Brain pericyte (primary cell): ENCODE data around the gene ARID5B.

Experiments used
- DNase-seq: peaks from one replicate; pipeline ENCODE4 v3.0.0-alpha.2; 2012; ENCODE audit warnings: low read depth, low spot score

Gene ARID5B

DNA sequence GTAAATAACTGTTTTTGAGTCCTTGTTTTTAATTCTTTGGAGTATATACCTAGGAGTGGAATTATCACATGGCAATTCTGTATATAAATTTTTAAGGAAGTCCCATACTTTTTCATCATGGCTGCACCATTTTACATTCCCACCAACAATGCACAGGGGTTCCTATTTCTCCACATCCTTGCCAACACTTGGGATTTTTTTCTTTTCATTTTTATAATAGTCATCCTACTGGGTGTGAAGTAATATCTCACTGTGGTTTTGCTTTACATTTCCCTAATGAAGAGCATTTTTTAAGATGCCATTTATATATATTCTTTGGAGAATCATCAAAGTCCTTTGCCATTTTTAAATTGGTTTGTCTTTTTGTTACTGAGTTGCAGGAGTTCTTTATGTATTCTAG lies 89.7 kb downstream of the ARID5B start:
- DNase-seq, result no peak

DNA sequence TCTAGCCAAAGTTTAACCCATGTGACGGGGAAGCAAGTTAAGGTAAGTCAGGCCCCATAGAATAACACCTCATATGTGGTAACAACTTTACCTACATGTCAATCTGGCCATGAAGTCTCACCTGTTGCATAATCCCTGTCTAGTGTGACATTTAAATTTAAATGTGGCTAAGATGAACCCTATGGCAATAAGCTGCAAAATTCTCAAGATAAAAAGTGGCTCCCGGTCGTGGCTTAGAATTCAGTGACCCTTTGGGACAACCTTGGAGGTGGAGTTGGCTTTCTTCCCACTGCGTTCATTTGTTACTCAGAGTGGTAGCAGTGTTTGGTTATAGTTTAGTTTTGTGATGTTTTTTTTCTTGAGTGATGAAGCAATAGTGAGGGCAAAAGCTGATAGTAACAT lies 90.6 kb downstream of the ARID5B start:
- no peak for DNase-seq

DNA sequence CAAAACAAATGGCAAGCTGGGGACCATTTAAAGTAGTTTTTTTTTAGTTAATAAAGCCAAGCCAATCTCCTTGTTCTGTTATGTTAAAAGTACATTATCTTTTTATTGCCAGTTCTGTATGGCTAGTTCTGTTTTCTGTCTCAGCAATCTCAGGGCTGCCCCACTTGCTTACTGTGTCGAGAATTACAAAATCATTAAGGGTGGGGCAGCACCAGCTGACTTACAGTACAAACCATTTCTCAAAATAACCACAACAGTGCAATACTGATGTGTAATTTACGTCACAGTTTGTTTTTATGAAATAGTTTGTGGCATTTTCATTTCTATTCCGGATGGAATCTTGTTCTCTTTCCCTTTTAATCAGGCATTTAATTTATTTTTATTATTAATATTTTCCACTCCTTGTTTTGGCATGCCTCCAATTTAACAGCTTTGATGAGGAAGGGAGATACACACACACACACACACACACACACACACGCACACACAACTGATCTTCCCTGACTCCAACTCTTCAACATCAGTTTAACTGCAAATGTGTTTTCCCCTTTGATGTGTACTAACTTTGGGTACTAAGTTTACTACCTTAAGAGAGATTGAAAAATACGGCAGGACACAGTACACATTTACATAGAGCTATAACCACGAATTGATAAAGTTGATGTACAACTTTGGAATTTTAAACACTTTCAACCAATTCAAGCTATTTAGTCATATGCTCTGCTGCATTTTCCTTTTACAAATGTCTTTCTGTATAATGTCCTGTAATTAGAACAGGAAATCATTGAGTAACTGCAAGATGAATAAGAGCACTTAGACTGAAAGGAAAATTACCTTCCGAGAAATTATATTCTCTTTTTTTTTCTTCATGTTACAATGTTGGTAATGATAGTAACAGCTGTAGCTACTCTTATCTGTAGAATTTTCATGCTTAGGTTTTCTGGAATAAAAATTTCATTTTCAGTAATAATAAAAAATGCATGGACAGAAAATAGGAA lies 91.5 kb downstream of the ARID5B start:
- peak; percentile 59 for DNase-seq

DNA sequence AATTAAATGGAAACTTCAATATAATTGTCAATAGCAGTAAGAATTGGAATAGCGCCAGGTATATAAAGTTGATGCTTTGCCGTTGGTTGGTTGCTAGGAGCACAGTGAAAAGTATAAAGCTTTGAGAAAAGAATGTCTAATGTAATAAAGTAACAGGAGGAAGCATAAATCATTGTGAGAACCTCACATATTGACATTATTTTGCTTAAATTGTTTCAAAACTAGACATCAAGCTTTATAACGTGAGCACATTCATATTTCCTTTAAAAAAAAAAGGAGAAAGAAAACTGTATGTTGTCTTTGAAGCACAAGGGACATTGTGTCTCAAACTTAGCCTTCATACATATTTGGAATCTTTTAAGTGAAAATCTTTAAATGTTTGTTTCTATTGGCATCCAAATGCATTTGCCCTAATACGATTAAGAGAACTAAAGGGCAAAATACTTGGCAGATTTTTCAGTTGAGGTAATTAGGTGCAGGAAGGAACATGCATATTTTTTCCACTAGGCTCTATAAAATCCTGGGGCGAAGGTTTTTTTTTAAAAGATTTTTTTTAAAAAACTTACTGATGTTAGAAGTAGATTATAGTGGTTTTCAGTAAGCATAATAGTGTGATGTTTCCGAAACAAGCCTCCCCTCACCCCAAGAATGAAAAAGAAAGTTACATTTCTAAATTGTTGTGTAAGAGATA lies 92.4 kb downstream of the ARID5B start:
- DNase-seq, result no peak

DNA sequence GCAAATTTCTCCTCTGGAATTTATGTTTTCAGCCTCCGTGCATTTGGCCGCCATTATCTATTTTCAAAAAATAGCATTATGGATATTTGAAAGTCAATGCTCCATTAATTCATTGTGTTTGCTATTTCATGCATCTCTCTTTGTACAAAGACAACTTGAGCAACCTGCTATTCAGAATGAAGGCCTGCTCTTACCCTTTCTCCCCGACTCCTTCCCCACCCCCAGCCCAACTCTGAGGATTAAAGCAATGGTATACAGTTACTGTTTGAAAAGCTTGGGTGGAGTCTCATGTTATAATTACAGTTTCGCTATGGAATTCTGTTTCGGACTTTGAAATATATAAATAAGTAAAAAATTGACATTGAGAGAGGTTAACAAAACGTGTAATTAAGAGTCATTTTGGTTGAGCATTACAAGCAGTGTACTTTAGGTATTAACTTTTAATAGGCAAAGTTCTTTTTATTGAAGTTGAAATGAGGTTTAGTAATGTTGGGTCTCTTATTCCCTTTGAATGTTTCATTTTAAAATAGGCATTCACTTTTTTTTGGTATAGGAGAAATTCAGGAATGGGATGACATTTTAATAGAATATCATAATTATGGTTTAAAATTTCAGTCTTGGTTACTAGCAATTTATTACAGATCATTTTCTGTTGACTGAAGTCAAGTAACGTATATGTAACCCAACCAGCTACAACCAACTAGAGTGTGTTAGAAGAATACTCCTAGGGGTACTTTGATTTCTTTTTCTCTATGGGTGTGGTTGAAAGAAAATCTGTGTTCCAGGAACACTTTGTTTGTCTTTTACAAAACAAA lies 93.1 kb downstream of the ARID5B start:
- no peak for DNase-seq

DNA sequence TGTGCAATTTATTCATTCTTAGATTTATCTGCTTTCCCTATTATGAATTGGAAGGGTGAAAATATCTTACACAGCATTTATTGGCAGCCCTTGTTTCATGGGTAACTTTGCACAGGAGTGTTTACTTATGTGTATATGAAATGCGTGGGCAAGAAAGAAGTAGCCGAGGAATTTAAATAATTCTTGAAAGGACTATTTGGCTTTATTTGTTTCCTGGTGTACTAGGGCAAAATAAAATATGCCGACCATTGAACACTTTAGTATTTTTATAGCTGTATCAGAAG lies 93.7 kb downstream of the ARID5B start:
- DNase-seq, result no peak

DNA sequence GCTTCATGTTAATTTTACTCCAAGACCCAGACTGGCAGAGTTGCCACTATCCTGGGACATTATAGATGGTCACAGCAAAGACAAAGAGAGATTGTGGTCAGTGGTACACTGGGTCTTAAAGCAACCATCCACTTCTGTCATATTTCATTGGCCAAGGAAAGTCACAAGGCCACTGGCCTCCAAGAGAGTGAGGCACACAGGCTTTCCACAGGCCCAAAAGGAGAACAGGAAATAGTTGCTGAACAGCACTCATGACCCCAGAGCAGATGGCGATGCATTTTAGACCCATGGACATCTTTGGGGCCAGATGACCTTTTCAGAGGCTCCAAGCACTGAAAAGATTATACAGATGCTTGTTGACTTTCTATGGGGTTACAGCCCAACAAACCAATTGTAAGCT lies 97.4 kb downstream of the ARID5B start:
- DNase-seq, result no peak

DNA sequence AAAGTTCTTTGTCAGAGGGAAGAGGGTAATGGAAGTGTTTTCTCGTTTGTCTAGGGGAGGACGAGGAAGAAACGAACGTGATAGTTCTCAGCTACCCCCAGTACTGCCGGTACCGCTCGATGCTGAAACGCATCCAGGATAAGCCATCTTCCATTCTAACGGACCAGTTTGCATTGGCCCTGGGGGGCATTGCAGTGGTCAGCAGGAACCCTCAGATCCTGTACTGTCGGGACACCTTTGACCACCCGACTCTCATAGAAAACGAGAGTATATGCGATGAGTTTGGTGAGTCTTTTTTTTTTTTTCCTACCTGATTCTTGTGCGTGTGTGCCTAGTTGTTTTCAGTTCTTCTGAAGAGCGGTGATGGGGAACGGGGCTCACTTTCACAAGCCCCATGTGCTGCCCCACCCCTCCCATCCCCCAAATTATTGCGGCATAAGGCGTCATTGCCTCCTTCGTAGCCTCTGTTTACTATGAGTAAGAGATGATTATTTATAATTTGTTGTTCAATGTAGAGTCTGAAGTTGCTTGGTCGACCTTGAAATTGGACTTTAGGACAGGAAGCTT lies 98.6 kb downstream of the ARID5B start:
- DNase-seq, result no peak

DNA sequence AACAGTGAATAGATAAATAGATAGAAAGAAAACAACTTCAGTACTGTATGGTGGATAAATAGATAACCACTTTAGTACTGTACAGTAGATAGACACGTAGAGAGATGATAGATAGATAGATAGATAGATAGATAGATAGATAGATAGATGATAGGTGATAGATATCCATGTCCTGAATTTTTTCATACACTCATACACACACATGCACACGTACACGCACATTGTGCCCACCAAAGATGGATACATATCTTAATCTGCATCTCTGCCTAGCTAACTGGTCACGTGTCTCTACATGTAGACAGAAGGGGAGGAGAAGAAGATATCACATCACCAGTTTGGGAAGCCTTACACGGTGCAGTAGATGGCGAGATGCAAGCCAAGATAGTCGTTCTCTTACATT lies 99.2 kb downstream of the ARID5B start:
- no peak for DNase-seq

DNA sequence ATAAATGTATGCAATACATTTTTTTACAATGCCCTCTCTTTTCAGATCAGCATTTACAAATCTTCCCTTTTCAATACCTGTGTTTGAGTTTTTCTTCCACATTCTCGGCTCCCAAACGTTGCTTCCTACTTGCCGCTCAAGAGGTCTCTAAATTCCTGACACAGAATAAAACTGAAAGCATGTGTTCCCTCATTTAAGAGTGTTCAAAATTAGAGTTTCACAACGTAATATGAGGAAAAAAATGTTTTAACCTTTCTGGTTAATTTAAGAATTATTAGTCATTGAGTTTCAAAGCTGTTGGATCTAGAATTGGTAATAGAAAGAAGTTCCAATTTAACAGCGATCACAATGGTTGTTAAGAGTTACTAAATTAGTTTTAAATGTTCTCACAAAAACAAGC lies 100.4 kb downstream of the ARID5B start:
- no peak for DNase-seq

DNA sequence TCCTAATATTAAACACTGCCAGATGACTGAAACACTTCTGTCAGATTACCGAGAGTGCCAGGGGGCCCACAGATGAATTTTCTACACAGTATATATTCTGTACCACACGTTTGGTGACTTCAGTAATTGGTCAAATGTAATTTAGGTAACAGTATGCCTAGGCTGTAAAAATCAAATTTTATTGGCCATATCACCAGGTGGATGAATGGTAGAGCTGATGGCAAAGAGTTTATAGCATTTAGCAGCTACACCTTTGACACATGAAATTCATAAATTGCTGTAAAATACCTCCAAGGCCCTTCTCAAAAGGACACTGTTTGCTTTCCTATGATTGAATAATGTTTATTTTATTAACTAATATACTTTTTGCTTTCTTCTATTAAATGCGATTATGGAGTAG lies 101.3 kb downstream of the ARID5B start:
- DNase-seq, result no peak

DNA sequence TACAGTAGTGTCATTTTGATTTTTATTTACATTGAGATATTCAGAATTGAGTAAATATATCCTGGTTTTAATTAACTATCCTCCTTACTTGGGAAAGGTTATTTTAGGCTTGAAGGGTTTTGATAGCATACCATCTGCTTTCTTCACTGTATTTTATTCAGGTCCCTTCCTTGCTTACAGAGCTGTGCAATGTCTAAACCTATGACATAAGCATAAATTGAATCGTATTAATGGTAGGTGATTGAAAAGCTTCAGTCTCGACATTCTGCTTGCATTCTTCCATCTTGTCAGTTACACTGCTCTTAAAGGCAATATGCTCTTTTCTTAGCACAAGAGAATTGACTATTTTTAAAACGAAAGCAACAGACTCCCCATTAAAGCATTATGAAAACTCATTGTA lies 102.5 kb downstream of the ARID5B start:
- no peak for DNase-seq

DNA sequence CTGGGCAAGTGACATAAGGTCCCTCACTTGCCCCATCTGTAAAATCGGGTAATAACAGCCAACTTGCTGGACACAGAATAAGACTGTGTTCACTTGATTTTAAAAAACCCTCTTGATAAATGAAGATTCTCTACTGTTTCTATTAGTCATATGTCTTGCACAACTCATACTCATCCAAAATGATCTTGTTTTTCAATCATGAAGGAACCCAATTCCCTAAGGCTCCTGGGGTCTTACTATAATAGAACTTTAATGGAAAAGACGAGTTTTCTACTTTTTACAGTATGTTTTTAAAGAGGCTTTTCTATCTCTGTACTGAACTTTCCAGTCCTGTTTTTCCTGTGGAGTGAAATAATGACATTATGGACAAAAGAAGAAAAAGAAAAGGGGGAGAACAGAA lies 103.8 kb downstream of the ARID5B start:
- no peak for DNase-seq

DNA sequence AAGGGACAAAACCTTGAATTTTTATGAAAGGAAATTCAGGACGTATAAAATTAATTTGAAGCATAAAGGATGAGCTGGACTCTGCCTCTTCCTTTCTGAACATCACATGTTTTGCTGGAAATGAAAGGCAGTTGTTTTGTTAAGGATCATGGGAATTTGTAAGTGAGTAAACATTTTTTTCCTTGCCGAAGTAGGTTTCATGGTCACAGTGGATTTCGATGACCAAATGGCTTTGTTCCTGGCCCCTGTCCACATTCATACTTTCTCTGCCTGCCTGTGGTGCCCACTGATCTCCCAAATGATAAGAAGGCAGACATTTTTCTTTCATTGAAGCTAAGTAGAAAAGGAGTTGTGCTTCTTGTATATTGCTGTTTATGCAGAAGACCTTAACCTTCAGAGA lies 104.2 kb downstream of the ARID5B start:
- DNase-seq, result no peak

DNA sequence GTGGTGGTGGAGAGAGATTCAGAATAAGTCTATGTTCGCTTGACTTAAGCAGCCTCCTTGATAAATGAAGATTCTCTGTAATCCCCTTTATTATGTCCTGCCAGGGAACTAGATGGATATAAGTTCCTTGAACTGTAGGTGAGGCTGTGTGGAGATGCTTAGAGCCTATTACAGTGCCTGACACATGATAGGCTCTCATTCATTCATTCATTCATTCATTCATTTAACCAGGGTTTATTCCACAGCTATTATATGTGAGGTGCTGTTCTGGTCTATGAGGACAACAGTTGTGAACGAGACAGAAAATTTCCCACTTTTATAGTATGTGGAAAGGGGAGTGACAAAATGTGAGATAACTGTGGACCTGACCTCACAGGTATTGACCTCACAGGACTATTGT lies 105.6 kb downstream of the ARID5B start:
- DNase-seq, result no peak

DNA sequence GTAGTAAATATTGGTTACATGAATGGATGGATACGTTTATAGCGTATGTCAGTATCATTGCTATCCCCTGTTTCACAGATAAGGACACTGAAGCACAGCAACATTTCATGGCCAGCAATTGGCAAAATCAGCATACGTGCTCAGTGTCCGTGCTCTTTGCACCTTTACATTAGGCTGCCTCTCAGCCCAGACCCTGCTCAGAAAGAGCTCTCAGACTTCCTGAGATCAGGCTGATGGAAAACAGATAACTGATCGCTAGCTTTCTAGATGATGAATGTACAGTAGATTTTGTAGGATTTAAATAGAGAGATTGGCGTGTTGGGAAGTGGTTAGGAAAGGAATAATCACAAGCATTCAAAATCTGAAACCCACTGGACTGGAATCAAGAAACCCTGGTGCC lies 106.7 kb downstream of the ARID5B start:
- no peak for DNase-seq

DNA sequence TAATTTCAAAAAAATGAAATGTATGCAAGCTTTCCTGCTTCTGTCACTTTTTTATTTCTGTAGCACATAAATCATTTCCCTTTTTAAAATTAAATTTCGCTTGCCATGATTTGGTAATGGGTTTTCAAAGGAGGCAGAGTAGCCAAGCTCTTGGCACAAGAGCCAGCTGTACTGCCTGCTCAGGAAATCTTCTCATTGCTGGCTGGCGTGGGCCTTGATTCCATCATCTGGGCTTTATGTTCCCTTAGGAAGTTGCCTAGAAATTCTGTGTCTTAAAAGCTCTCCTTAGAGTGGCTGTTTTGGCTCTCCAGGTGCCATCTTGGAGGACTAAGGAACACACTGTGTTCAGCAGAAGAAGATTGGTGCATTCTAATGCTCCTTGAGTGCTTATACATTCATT lies 107.4 kb downstream of the ARID5B start:
- no peak for DNase-seq

DNA sequence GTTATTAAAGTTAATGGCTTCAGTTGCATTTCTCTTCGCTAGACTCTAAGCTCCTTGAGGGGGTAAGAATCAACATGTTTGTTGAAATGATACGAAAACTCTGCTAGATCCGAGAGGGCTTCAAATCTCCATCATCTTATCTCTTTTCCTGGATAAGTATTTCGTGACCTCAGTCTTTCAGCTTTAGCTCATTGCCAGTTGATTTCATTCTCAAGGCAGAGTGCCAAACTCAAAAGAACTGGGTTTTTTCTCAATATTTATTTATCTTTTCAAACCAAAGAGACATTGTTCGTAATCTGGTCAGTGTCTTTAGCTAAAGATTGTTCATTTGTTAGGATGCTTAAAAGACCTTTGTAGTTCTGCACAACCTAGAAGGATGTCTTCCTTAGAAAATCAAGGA lies 108.9 kb downstream of the ARID5B start:
- no peak for DNase-seq

DNA sequence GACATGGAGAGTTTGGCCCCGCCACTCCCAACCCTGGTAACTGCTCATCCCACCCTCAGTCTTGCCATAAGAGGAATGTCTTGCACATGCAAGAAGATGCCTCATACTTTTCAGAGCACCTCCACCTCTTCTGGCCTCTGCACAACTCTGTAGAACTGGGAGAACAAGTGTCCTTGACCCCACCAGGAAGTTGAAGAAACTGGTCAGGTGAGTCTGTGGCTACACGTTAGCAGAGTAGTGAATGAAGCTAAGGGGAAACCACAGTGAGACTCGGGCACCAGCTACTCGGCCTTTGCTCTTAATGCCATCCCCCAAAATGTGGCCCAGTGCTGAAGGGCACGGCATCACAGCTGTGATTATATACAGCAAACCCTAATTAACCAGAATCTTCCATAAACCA lies 110.1 kb downstream of the ARID5B start:
- DNase-seq, result no peak

DNA sequence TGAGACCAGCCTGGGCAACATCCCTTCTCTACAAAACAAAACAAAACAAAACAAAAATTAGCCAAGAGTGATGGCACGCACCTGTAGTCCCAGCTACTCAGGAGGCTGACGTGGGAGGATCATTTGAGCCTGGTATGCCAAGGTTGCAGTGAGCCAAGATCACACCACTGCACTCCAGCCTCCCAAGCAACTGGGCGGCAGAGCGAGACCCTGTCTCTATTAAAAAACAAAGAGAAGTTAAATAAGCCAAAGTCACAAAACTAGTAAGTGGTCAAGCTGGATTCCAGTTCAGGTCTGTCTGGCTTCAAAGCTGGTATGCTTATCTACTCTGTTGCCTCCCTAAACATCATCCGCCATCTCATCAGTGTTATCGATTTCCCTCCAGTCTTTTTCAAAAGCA lies 110.8 kb downstream of the ARID5B start:
- no peak for DNase-seq

DNA sequence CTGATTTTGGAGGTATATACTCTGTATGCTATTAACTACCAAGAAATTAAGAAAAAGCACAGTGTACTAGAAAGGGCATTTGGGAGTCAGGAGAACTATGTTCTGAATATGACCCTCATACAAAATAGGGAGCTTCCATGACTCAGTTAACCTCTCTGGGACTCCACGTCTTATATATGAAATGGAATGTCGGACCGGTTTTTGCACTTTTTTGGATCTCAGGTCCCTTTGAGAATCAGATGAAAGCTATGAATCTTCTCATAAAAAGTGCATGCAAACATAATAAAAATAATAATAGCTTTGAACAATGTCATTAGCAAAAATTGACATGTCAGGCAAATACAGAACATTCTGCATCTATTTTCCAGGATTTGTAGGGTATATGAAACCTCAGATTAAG lies 113.0 kb downstream of the ARID5B start:
- no peak for DNase-seq

DNA sequence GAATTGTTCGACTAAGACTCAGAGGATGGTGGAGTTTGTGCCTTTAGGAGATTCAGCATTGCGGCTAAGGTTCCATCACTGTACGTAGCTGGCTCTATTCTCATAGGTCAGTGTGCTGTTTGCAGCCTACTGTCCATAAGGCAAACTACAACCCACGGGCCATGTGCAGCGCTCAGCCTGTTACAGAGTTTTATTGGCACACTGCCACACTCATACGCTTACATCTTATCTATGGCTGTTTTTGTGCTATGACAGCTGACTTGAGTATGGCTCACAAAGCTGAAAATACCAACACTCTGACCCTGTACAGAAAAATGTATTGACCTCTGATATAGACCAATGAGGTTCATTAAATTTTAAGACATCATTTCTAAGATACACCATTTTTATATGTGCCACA lies 114.5 kb downstream of the ARID5B start:
- DNase-seq, result no peak
